ENCODE measurements around the gene DSTN.

The DSTN gene

DNA sequence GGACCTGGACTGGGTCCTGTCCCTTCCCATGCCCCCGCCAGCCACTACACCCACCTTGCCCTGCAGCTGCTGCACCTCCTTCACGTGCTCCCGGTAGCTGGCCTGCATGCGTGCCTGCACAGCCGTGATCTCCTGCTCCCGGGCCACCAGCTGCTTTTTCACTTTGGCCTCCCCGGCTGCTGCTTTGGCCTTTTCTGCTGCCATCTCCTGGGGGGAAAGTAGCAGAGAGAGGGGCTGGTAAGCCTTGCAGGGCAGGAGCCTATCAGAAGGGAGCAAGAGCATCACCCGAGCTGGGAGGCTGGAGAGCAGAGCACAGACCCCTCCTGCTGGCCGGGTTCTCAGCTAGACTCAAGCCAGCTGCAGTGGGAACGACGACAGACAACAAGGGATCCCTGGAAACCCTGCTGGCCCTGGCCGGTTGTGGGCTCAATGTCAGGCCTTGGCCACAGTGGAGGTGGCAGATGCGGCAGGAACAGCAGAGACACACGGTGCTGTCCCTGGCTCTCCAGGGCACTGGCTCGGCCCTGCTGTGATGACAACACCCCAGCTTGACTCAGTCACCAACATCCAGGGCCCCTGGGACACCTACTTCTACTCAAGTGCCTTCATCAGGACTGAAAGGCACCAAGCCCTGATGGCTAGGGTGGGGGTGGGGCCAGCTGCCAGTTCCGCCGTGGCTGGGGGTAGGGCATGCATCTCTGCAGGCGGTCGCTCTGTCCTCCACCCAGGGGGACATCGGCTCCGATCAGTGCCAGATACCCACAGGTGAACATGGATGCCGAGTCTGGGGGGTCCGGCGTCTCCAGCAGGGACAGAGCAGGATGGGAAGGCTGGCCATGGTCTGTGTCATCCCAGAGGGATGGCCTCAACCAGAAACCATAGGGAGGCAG, 66.9 kb downstream of the DSTN start:
- in situ Hi-C loops (cut with MboI; ENCODE audit: low sequenced_read_pairs), result no loop called here

- in situ Hi-C loops (cut with MboI; ENCODE audit: low sequenced_read_pairs), result no loop called here
These were observed 67.5 kb downstream of the DSTN start for GRCh38 chr20:17637413-17637780.

DNA sequence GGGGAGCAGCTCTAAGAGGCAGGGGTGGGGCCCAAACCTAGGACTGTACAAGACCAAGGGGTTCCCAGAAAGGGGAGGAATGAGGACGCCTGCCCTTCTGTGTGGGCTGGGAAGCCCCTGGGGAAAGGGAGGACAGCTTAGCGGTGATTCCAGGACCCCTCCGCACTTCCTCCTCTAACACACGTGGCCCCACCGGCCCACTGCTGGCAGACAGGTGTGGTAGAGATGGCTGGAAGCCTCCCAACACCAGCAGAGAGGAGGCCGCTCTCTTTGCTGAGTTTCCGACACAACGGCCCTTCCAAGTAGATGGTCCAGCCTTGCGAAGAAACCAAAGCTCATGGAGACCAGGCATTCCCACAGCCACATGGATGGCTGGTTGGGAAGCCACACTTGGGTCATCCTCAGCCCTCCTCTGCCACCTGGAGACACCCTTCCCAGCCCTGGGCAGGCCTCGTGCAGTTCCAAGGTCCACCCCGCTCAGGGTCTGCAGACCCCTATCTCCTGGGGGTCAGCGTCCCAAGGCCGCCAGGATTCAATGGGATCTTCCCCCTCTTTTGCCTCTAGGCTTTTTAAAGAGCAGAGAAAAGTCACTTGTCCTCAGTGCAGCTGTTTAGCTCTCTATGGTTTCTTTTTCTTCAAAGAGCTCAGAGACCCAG, 68.2 kb downstream of the DSTN start:
- in situ Hi-C loops (cut with MboI; ENCODE audit: low sequenced_read_pairs), result no loop called here

GRCh38 chr20:17638835-17639407, 69.0 kb downstream of the DSTN start:
- in situ Hi-C loops (cut with MboI; ENCODE audit: low sequenced_read_pairs), result no loop called here

DNA sequence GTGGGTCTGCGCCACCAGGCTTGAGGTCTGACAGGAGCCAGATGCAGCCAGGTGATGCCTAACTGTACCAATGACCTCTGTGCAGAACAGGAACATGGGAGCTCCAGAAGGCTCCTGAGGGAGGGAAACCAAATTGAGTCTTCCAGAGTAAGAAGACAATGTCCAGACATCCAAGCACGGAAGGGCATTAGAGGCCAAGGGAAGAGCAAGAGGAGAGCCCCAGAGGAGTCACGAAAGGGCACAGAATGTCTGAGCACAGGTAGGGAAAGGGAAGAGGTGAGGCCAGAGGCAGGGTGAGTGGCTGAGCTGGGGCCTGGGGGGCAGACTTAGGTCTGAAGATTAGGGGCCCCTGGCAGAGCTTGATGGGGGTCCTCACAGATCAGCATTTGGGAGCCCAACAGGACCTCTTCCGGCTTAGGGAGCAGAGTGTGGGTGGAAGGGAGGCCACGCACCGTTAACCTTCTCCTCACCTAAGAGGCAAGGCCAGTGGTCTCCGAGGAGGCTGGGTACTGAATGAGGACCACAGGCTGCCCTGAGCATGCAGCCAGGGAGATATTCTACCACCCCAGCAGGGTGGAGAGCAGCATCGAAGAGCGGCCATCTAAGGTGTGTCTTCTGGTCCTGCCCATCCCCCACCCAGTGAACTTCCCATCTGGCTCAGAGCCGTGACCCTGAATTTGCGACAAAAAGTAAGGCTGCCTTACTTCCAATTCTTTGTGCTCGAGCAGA, 70.4 kb downstream of the DSTN start:
- in situ Hi-C loops (cut with MboI; ENCODE audit: low sequenced_read_pairs), result no loop called here

- in situ Hi-C loops (cut with MboI; ENCODE audit: low sequenced_read_pairs), result no loop called here
These were observed 71.1 kb downstream of the DSTN start for GRCh38 chr20:17640875-17641378.

DNA sequence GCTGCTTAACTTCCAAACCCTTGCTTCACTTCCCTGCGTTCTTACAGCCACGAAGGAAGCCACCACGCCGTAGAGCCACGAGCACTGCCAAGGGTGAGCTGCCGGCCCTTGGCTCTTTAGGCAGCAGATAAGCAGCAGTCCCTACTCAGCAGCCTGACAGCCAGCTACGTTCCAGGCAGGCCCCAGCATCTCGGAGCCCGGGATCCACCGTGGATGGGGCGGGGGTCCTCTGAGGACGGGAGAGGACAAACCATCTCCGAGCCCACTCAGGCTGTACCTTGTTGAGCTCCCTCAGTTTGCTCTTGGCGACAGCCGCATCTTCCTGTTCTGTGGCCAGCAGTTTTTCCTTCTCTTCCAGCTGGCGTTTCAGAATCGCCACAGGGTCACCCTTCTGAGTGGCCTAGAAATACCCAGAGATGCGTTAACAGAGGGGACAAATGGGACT, 71.7 kb downstream of the DSTN start:
- in situ Hi-C loops (cut with MboI; ENCODE audit: low sequenced_read_pairs), result no loop called here

GRCh38 chr20:17641993-17642392, 72.1 kb downstream of the DSTN start:
- in situ Hi-C loops (cut with MboI; ENCODE audit: low sequenced_read_pairs), result no loop called here

DNA sequence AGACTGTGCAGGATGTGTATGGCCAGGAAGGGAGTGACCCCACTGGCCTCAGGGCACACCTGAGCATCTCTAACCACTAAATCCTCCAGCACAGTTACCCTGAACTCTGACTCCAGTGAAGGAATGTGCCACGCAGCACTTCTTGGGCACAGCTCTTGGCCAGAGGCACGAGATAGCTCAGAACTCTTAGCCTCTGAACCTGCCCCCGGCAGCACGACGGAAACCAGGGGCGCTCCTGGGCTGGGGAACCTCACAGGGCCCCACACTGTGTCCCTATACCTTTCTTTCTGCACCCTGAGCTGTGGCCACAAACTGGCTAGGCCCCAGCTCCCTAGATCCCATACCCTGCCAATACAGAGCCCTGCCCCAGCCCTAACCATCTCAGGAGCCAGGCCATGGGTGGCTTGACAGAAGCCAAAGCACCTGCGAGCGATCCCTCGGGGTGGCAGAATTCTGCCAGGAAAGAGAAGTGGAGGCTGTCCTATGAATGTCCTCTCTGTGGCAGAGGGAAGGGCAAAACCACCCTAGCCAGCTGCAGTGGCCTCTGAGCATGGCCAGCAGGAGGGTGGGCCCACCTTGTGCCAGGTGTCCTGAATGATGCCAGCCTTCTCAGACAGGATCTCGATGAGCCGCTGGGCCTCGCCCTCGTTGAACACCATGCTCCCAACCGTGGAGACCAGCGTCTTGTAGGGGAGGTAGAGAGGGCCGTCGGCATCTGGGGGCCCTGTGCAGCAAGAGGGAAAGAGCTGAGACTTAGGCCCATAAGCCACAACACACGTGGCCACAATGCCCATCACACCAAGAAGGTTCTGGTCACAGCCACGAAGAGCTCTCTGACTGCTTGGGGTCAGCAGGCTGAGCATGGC, 72.8 kb downstream of the DSTN start:
- in situ Hi-C loops (cut with MboI; ENCODE audit: low sequenced_read_pairs), result no loop called here

DNA sequence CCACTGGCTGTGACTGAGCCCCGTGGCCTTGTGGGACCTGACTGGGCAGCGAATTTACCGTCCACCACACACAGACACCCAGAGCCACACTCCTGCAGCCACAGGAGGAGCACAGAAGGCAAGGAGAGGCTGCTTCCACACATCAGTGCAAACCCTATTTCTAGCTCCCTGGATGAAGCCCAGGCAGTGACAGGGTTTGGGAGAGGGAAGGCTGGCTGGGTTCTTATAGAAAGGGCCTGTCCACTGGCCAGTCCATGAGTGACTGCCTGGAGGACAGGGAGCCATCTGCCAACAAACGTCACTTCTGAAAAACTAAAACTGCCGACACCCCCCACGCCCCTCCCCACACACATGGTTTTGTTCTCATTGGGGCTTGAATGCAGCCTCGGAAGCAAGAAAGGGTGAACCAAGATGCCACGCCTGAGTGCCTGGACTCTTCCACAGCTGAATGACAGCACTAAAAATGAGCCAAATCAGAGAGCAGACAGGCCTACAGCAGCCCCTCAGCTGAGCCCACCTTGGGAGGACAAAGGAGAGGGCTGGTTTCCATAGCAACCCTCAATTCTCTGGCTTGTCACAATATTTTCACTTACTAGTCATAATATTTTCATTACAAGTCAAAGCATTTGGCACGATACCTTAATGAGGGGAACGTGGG, 73.8 kb downstream of the DSTN start:
- in situ Hi-C loops (cut with MboI; ENCODE audit: low sequenced_read_pairs), result no loop called here

DNA sequence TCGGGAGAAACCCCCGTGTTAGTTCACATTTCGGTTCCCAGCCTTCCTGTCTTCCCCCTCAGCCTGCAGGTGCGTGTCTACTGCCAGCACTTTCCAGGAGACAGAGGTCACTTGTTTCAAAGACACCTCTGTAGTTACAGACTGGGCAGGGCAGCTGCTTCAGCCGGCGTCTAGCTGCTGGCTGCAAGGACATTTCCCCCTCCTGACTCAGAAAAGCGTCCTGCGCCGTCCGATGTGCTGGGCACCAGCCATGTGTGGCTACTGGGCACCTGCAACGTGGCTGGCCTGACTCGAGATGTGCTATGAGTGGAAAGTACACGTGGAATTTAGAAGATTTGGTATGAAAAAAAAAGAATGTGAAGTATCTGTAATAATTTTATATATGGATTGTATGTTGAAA, 74.6 kb downstream of the DSTN start:
- in situ Hi-C loops (cut with MboI; ENCODE audit: low sequenced_read_pairs), result no loop called here

DNA sequence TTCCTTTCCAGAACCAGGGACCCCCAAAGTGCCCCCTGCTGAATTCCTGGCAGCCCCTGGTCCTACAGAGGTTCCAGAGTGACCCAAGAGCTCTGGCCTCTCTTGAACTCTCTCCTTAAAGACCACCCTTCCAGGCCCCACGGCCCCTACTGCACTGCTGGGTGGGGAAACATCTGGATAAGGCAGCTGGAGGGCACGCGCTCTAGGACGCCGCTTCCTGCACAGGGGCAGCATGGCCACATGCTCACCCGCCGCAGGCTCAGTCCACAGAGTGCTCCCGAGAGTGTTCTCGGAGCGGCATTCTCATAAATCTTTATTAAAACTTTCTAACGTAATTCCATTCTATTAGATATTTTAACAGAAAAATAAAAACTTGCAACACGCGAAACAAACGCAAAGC, 75.1 kb downstream of the DSTN start:
- in situ Hi-C loops (cut with MboI; ENCODE audit: low sequenced_read_pairs), result no loop called here

DNA sequence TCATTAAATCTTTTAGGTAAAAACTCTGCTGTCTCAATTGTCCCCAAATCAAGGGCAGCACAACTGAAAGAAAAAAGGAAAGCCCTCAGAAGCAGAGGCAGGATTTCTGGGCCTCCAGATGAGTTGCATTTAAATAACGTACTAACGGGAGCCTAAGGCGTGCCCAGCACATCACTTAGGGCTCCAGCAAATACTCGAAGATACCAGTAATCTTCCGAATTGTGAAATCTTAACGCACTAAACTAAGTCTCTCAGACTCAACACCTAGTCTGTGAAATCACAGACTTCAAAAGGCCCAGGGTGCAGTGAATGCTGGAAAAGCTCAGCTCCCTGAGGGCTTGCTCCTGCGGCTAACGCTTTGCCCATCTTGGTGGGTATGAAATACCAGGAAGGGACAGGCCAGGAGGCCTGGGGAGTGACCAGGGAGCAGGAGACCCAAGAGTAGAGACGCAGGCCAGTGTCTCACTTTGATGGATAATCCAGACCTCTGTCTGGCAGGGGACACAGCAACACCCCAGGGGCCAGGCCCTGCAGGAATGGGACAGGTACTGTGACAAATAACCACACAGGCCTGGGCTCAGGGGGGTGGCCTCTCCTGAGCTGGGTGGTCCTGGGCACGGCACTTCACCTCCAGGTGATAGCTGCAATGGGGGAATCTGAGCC, 75.8 kb downstream of the DSTN start:
- in situ Hi-C loops (cut with MboI; ENCODE audit: low sequenced_read_pairs), result no loop called here

DNA sequence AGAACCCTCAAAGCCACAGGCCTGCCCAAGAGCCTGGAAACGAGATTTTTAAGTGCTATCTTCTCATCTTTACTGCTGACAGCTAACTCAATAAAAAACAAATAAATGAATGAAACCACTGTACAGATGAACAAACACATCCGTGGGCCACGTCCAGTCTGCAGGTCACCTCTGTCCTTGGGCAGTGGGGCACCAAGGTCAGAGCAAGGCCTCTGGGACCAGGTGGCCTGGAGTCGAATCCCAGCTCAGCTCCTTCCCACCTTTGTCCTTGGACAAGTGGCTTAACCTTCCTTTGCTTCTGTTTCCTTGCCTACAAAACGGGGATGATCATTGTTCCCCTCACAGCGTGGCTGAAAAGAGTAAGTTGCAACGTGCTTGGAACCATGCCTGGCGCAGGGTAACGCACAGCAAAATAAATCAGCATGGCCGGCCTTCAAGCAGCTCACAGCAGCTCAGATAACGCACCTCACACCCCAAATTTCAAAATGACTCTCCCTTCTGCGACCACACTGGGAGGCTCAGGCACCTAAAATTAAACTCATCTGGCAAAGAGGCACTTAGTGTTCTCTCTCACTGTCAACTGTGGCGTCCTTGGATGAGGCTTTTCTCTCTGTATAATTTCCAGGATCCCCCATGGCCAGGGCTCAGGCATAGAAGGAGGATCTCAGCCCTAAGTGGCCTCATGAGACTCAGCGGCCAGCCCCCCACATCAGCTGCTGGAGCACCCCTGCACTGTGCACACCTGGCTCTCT, 76.5 kb downstream of the DSTN start:
- in situ Hi-C loops (cut with MboI; ENCODE audit: low sequenced_read_pairs), result no loop called here

DNA sequence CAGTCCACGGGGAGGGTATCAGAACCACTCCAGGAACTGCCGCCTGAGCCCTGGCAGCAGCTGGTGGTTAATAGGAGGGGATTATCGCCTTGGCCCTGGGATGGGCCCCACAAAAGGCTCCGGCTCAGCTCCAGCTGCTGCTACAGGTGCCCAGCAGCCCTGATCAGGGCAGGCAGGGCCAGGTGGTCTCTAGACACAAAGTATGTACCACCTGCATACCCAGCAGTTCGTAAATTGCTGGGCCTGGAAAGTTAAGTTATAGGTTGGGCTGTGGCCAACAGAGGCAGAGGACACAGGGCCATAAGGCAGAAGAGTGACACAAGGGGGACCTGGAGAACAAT, 77.1 kb downstream of the DSTN start:
- in situ Hi-C loops (cut with MboI; ENCODE audit: low sequenced_read_pairs), result no loop called here

- in situ Hi-C loops (cut with MboI; ENCODE audit: low sequenced_read_pairs), result no loop called here
These were observed 77.8 kb downstream of the DSTN start for GRCh38 chr20:17647391-17648314.

- in situ Hi-C loops (cut with MboI; ENCODE audit: low sequenced_read_pairs), result no loop called here
These were observed 78.4 kb downstream of the DSTN start for GRCh38 chr20:17648315-17648646.
